ENCODE results near the gene LDLRAD1. TPM values are rescaled to one million over a fixed set of nuclear protein-coding genes. Genes with fewer than 3 reads are reported as not detected.

LDLRAD1 gene, protein sequence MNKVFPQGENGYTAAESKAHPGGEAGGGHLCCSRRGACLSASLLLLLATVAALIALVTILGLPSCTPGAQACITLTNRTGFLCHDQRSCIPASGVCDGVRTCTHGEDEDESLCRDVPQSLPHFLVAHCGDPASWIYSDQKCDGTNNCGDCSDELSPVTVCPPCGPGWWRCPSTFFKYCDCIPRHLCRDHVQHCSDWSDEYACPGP
- total RNA-seq: not detected in 2 replicates

DNA sequence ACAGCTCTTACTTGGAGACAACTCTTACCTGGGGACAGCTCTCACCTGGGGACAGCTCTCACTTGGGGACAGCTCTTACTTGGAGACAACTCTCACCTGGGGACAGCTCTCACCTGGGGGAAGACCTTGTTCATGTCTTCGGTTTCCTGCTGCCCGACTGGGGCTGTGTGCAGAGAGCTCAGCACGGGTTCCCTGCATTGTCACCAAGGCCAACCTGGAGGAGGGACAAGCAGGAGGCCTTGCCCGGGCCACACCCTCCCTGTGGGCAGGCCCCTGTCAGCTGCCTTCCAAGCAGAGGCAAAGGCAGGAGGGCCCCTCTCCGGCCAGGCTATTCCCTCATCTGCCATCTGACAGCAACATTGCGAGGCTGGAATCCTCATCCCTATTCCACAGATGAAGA is at the start of gene LDLRAD1:
TSS of gene LDLRAD1 (minus strand) at position 208 of the 400 bp plus-strand sequence. CDS start at position 134, 74 bp downstream.

DNA sequence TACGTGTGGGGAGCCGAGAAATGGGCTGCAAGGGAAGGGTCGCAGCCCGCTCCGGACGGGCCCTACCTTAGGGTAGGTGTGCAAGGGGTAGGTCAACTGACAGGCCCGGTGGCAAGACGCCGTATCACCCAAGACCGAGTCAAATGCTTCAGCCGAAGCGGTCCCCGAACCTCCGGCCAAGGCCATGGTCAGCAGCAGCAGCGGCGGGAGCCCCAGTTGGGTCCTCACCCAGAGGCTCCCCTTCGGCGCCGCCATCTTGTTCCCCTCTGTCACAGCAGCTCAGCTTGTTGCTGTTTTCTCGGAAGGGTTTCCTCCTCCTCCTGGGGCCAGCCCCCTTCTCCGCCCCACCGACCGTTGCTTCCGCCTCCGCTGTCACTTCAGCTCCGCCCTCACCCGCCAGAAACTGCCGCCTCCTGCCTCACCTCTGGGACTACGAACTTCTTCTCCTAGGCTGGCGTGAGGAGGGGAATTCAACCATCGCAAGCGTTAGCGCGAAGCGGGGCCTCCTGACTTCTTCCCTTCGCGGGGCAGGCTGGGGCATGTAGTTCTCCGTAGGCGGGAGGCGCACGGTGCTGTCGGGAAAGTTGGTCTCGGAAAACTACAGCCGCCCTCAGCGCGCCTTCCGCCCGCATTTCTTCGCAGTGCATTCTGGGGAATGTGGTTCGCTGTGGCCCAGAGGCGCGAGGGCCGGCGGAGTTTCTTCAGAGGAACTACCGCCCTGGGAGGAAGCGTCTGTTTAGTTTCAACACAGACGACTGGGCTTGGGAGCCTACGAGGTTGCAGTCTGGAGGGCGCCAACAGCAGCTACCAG is 35.2 kb upstream of the LDLRAD1 start, which contains the start of the genes TCEANC2 and TMEM59:
TSS of gene TCEANC2 (plus strand) at position 675 of the 811 bp plus-strand sequence. CDS start 815 bp downstream, outside the sequence.
TSS of gene TMEM59 (minus strand) at position 271 of the 811 bp plus-strand sequence. CDS start at position 255, 16 bp downstream.

Other genes with a start within 250 kb of the LDLRAD1 start
- 11.5 and 13.8 TPM in 2 replicates for gene NDC1, start 179.9 kb downstream of the LDLRAD1 start, total RNA-seq
- gene YIPF1, start 128.4 kb downstream of the LDLRAD1 start, total RNA-seq: 20.7 and 22.9 TPM in 2 replicates
- not detected in 2 replicates for gene DIO1, start 124.0 kb downstream of the LDLRAD1 start, total RNA-seq
- gene IFT25, start 72.5 kb downstream of the LDLRAD1 start, total RNA-seq: 13.4 and 16.0 TPM in 2 replicates
- gene LRRC42, start 71.8 kb downstream of the LDLRAD1 start, total RNA-seq: 30.9 and 34.6 TPM in 2 replicates
- gene TMEM59, start 35.0 kb upstream of the LDLRAD1 start, total RNA-seq: 478 and 637 TPM in 2 replicates
- 3.7 and 4.8 TPM in 2 replicates for gene TCEANC2, start 35.4 kb upstream of the LDLRAD1 start, total RNA-seq
- not detected in 2 replicates for gene CDCP2, start 134.8 kb upstream of the LDLRAD1 start, total RNA-seq
- 7.7 and 8.3 TPM in 2 replicates for gene CYB5RL, start 181.8 kb upstream of the LDLRAD1 start, total RNA-seq
- 41.7 and 49.0 TPM in 2 replicates for gene MRPL37, start 182.0 kb upstream of the LDLRAD1 start, total RNA-seq

Data from smooth muscle cell of the pulmonary artery (primary cell).